Measurements from ENCODE around the gene IMPA2.
A peak's percentile ranks its signal among the peaks of the same experiment; 100 is the strongest.

The IMPA2 gene

GRCh38 chr18:11978956-11979355 lies 2.4 kb upstream of the IMPA2 start:
- no peak for TF ChIP-seq CTCF (IDR thresholded peaks at IDR 0.05; ENCODE audit: borderline replicate concordance, insufficient read depth, low read depth, low read length)
- no peak overlapping the region for H3K4me3 ChIP-seq (ENCODE audit: low read depth, low read length)

- TF ChIP-seq CTCF (IDR thresholded peaks at IDR 0.05; ENCODE audit: borderline replicate concordance, insufficient read depth, low read depth, low read length): no peak
- H3K4me3 ChIP-seq (ENCODE audit: low read depth, low read length): peak overlapping the region; percentile 64
Measured at GRCh38 chr18:11980163-11980493, 1.2 kb upstream of the IMPA2 start.

DNA sequence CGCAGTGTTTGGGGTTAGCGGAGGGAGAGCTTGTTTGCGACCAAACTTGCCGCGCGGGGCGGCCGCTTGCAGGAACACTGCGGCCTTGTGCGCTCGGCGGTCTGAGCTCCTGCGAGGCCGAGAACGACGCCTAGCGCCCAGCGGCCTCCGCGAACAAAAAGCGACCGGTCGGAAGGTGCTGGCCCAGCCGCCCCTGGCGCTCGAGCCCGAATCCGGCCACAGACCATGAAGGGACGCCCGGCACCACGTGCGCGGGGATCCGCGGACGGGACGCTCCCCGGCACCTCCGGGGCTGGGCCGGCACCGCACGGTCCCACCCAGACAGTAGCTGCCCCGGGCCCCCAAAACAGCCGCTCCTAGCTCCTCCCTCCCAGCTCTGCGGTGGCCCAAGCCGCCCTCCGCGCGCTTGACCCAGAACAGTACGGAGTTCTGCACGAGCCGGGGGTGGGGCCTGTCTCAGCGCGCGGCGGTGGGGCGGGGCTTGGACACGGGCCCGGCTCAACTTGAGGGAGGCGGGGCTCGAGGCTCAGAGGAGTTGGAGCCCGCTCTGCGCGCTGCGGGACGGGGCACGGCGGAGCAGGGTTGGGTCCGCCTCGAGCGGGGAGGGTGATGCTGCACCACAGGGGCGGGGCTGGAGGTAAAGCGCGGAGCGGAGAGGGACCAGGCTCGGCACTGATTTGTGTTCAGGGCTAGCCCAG lies 664 bp upstream of the IMPA2 start:
- no peak for TF ChIP-seq CTCF (IDR thresholded peaks at IDR 0.05; ENCODE audit: borderline replicate concordance, insufficient read depth, low read depth, low read length)
- H3K4me3 ChIP-seq (ENCODE audit: low read depth, low read length): peak overlapping the region; percentile 64

DNA sequence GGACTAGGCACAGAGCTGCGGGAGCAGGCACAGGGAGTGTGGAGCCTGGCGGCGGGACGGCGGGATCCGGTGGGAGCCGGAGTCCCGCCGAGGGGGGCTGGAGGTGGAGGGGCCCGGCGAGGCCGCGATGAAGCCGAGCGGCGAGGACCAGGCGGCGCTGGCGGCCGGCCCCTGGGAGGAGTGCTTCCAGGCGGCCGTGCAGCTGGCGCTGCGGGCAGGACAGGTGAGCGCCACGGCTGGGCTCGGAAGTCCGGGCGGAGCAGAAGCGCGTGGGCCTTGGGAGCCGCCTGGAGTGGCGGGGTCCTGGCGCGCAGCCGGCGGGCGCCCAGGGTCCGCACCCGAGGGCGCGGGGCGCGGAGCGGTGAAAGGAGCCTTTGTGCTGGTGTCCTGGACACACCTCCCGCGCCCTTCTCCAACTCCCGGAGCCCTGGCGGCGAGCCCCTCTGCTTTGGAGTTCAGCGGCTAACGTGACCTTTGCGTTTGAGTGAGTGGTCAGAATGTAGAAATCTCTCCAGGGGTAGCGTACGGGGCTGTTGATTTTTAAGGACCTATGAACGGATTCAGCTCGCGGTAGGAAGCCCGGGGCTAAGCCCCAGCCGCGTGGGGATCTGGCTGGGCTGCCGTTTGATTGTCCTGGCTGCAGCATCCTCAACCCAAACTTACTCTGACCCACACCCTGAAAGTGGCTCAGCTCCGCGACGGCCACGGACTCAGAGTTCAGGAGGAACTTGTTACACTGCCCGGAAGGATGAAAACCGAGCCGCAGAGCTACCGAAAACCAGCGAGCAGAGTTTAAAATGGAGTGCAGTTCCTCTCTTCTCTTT lies 448 bp downstream of the IMPA2 start:
- H3K4me3 ChIP-seq (ENCODE audit: low read depth, low read length): peak overlapping the region; percentile 73
- no peak for TF ChIP-seq CTCF (IDR thresholded peaks at IDR 0.05; ENCODE audit: borderline replicate concordance, insufficient read depth, low read depth, low read length)

DNA sequence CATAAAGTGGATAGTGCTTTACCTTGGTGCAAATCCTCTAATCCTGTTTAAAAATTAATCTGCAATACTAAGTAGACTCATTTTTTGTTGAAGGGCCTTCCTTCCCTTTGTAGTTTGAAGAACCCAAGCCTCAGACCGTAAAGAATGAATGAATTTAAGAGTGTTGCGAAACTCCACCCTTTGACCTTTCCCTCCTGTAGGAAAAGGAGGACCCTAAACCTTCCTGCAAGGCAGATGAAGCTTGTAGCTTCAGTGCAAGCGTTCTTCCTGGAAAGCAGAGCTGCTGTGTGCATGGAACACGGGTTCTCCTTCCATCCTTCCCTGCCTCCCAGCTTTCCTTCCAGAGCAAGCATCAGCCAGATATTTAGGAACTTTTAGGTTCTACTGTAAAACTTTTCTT lies 1.7 kb downstream of the IMPA2 start:
- TF ChIP-seq CTCF (IDR thresholded peaks at IDR 0.05; ENCODE audit: borderline replicate concordance, insufficient read depth, low read depth, low read length): no peak
- no peak overlapping the region for H3K4me3 ChIP-seq (ENCODE audit: low read depth, low read length)

GRCh38 chr18:11983592-11983991 lies 2.3 kb downstream of the IMPA2 start:
- no peak overlapping the region for H3K4me3 ChIP-seq (ENCODE audit: low read depth, low read length)
- TF ChIP-seq CTCF (IDR thresholded peaks at IDR 0.05; ENCODE audit: borderline replicate concordance, insufficient read depth, low read depth, low read length): no peak

DNA sequence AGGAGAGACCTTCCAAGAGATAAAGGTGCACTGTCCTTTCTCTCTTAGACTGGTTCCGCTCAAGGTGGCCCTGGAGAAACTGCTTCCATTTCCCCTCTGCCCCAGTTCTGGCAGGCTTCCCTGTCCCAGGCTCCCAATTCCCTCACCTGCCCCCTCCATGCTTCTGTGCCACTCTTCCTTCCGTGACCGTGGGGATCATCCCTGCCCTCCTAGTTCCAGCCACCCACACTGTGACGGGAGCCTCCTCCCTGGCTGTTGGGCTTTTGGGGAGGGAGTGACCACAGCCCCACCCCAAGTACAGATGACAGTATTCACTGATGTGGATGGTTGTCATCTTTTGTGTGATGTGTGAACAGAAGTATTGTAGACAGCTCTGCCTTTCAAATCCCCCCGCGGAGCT lies 2.8 kb downstream of the IMPA2 start:
- H3K4me3 ChIP-seq (ENCODE audit: low read depth, low read length): no peak overlapping the region

More for the DNA sequence above, 2.8 kb downstream of the IMPA2 start:
- no peak for TF ChIP-seq CTCF (IDR thresholded peaks at IDR 0.05; ENCODE audit: borderline replicate concordance, insufficient read depth, low read depth, low read length)

All from GM12875 (cell line).